Stomach (tissue), 4 donors: ENCODE measurements around the gene MTHFD1.

ENCODE experiments used
- CTCF ChIP-seq, 7 experiments: fragments of 450-650 bp in 4 of 7; fragments of 200-600 bp in 3 of 7; sonication (generic) in 3 of 7; IDR thresholded peaks; one replicate each; pipeline ENCODE4 v1.5.1; 2016 to 2019; ENCODE audit warnings: antibody characterized with exemption in 7 of 7, control low read depth in 2 of 7, mild to moderate bottlenecking in 1 of 7
- EP300 ChIP-seq: sonication (generic); formaldehyde crosslinking; IDR thresholded peaks from one replicate; pipeline ENCODE4 v1.6.1; 2017; ENCODE audit warnings: antibody characterized with exemption
- POLR2A ChIP-seq, 4 donors: fragments of 450-650 bp; IDR thresholded peaks; one replicate each; pipeline ENCODE4 v1.6.1; 2016; ENCODE audit warnings: antibody characterized with exemption in 4 of 4, control low read depth in 2 of 4, mild to moderate bottlenecking in 1 of 4, moderate library complexity in 1 of 4
- POLR2AphosphoS5 ChIP-seq, 3 donors: sonication (generic); formaldehyde crosslinking; IDR thresholded peaks; one replicate each; pipeline ENCODE4 v1.6.1; 2016; ENCODE audit warnings: antibody characterized with exemption in 3 of 3

DNA sequence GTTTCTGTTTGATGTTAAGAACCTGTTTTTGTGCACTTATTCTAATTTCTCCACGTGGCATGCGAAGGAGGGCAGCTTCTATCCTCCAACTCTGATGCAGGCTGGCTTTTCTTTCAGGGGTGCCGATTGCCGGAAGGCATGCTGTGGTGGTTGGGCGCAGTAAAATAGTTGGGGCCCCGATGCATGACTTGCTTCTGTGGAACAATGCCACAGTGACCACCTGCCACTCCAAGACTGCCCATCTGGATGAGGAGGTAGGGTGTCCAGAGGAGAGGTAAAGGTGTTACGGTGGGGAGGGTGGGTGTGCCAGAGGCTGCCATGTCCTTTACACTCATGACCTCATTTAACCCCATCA is 29.6 kb downstream of the MTHFD1 start:
- TF ChIP-seq POLR2A (IDR thresholded peaks at IDR 0.05) (no peak), EP300 (no peak), CTCF (IDR thresholded peaks at IDR 0.05) (no peak), POLR2AphosphoS5 (IDR thresholded peaks at IDR 0.05) (no peak)
